Endothelial cell of umbilical vein (primary cell): ENCODE measurements around the gene STX1A. TPM values are rescaled to one million over a fixed set of nuclear protein-coding genes. Genes with fewer than 3 reads are reported as not detected.

Experiments
- BruUV-seq: library from RNA; stranded (reverse); fragments of 400-500 nt; replicated peaks from 2 replicates; lab custom pipeline; 2021; lab: Mats Ljungman, UMichigan
- CTCF ChIA-PET: fragments of 300-600, 350-600 bp; sonication (Branson Sonifier 250); formaldehyde crosslinking; loops from one replicate; lab custom pipeline; 2021; ENCODE audit warnings: antibody characterized with exemption, inconsistent platforms; lab: Charles Lee
- POLR2A ChIA-PET: fragments of 300-600, 350-600 bp; sonication (Branson Sonifier 250); formaldehyde crosslinking; loops from one replicate; lab custom pipeline; 2021; ENCODE audit warnings: antibody characterized with exemption, inconsistent platforms; lab: Charles Lee
- DNase-seq: peaks from one replicate; pipeline ENCODE4 v3.0.0-alpha.2; 2011; ENCODE audit warnings: low read depth, low spot score
- FAIRE-seq: peaks from 2 replicates; lab custom pipeline; 2011; peaks lifted over from hg19 to GRCh38; lab: Jason Lieb, UNC
- H2AFZ ChIP-seq: 2 replicates; pipeline ENCODE4 v1.6.0; 2012; ENCODE audit warnings: low read depth, low read length, control low read depth, inconsistent platforms
- H3K27ac ChIP-seq: 2 replicates; pipeline ENCODE4 v1.5.1; 2011; ENCODE audit warnings: low read depth, mild to moderate bottlenecking, control low read depth, low read length, moderate library complexity; ENCODE audit not compliant: insufficient read depth
- H3K27me3 ChIP-seq, 2 experiments: 2 replicates each; pipeline versions ENCODE4 v1.6.0 to v1.6.1; 2011; ENCODE audit warnings: low read length in 2 of 2, mixed read lengths in 1 of 2; ENCODE audit not compliant: control insufficient read depth in 2 of 2, insufficient read depth in 2 of 2
- H3K36me3 ChIP-seq, 2 experiments: 2 replicates in 1 of 2; 3 replicates in 1 of 2; pipeline ENCODE4 v1.5.1; 2011; ENCODE audit warnings: low read length in 2 of 2, mild to moderate bottlenecking in 1 of 2, moderate library complexity in 1 of 2; ENCODE audit not compliant: control insufficient read depth in 2 of 2, insufficient read depth in 2 of 2; ENCODE audit errors: extremely low read depth in 1 of 2
- H3K4me1 ChIP-seq: 3 replicates; pipeline ENCODE4 v1.5.1; 2011; ENCODE audit warnings: mild to moderate bottlenecking, low read length; ENCODE audit not compliant: control insufficient read depth, insufficient read depth; ENCODE audit errors: extremely low read depth
- H3K4me2 ChIP-seq: 2 replicates; pipeline ENCODE4 v1.6.1; 2011; ENCODE audit warnings: low read length, control low read depth, mixed read lengths; ENCODE audit not compliant: insufficient read depth
- H3K4me3 ChIP-seq, 3 experiments: fragments of 200-600 bp in 1 of 3; sonication (generic), shearing (Covaris generic) in 1 of 3; replicated peaks in 1 of 3; 2 replicates each; pipeline ENCODE4 v1.5.1; 2011 to 2016; ENCODE audit warnings: control low read depth in 3 of 3, low read length in 3 of 3, mild to moderate bottlenecking in 2 of 3, inconsistent platforms in 1 of 3, low read depth in 1 of 3, moderate library complexity in 1 of 3; ENCODE audit not compliant: insufficient read depth in 1 of 3
- H3K79me2 ChIP-seq: 2 replicates; pipeline ENCODE4 v1.6.0; 2012; ENCODE audit warnings: low read length, inconsistent platforms; ENCODE audit not compliant: control insufficient read depth, insufficient read depth
- H3K9ac ChIP-seq: replicated peaks from 2 replicates; pipeline ENCODE3; 2011; ENCODE audit warnings: low read length, control low read depth; ENCODE audit not compliant: insufficient read depth; ENCODE audit errors: extremely low read depth
- H3K9me1 ChIP-seq: replicated peaks from 3 replicates; pipeline ENCODE4 v1.6.0; 2011; ENCODE audit warnings: mild to moderate bottlenecking, low read length; ENCODE audit not compliant: control insufficient read depth, insufficient read depth; ENCODE audit errors: extremely low read depth
- H3K9me3 ChIP-seq: replicated peaks from 2 replicates; pipeline ENCODE4 v1.5.1; 2012; ENCODE audit warnings: low read length, inconsistent platforms; ENCODE audit not compliant: control insufficient read depth, insufficient read depth
- H4K20me1 ChIP-seq: replicated peaks from 2 replicates; pipeline ENCODE3; 2011; ENCODE audit warnings: mild to moderate bottlenecking, low read length; ENCODE audit not compliant: control insufficient read depth, insufficient read depth; ENCODE audit errors: extremely low read depth
- CTCF ChIP-seq, 2 donors: IDR thresholded peaks; 1 replicate in 1 of 2; 2 replicates in 1 of 2; pipeline ENCODE4 v1.5.1; 2011; ENCODE audit warnings: low read length in 2 of 2, mild to moderate bottlenecking in 2 of 2, moderate library complexity in 2 of 2, control low read depth in 1 of 2, inconsistent platforms in 1 of 2, low read depth in 1 of 2; ENCODE audit not compliant: insufficient read depth in 1 of 2; ENCODE audit errors: extremely low read depth in 1 of 2
- EZH2 ChIP-seq: IDR thresholded peaks from 2 replicates; pipeline ENCODE4 v1.6.1; 2012; ENCODE audit warnings: borderline replicate concordance, low read depth, mild to moderate bottlenecking, moderate library complexity, low read length, inconsistent platforms; ENCODE audit not compliant: severe bottlenecking
- FOS ChIP-seq: IDR thresholded peaks from 2 replicates; pipeline ENCODE4 v1.6.1; 2011; ENCODE audit warnings: mild to moderate bottlenecking, low read length, moderate library complexity, borderline replicate concordance; ENCODE audit not compliant: insufficient read depth
- GATA2 ChIP-seq: IDR thresholded peaks from 2 replicates; pipeline ENCODE4 v1.7.0; 2011; ENCODE audit warnings: low read depth, mild to moderate bottlenecking, moderate library complexity, mixed read lengths, low read length; ENCODE audit not compliant: insufficient read length, insufficient read depth
- JUN ChIP-seq: IDR thresholded peaks from 2 replicates; pipeline ENCODE4 v1.6.1; 2011; ENCODE audit warnings: borderline replicate concordance, low read depth; ENCODE audit not compliant: insufficient read length, insufficient read depth
- MAX ChIP-seq: IDR thresholded peaks from 2 replicates; pipeline ENCODE4 v1.6.1; 2011; ENCODE audit not compliant: insufficient read depth, insufficient read length
- MYC ChIP-seq: IDR thresholded peaks from one replicate; pipeline ENCODE4 v1.6.1; 2011; ENCODE audit warnings: mild to moderate bottlenecking, low read depth, low read length
- POLR2A ChIP-seq: IDR thresholded peaks from 2 replicates; pipeline ENCODE4 v1.6.1; 2012; ENCODE audit warnings: low read depth, mild to moderate bottlenecking, control low read depth, low read length
- POLR2AphosphoS5 ChIP-seq: IDR thresholded peaks from 2 replicates; pipeline ENCODE4 v1.6.1; 2012; ENCODE audit warnings: low read depth, mild to moderate bottlenecking, control low read depth, low read length, moderate library complexity; ENCODE audit not compliant: insufficient read depth
- dilution Hi-C: fragments of 300-500 bp; cut with MboI; formaldehyde crosslinking; loops from one replicate; pipeline ENCODE4 v1.15.0; 2019; ENCODE audit warnings: low sequenced_read_pairs; ENCODE audit not compliant: extremely low pct_ligation_motif_present
- intact Hi-C: fragments of 100-400 bp; cut with micrococcal nuclease; formaldehyde crosslinking; loops from one replicate; pipeline ENCODE4 v1.10.0; 2022
- polyA plus RNA-seq, 4 experiments: library from polyadenylated mRNA; depleted of rRNA in 3 of 4; stranded (reverse) in 3 of 4; unstranded in 1 of 4; fragments of >200 nt; gene quantifications; 2 replicates each; pipeline versions ENCODE4 v1.2.1 to v1.2.3, GENCODE V29; 2011 to 2012; ENCODE audit warnings: missing spikeins in 1 of 4
- total RNA-seq: library from RNA; stranded (reverse); gene quantifications from 2 replicates; pipeline ENCODE4 v1.2.3, GENCODE V29; 2021

The STX1A gene
- total and polyA plus RNA-seq, 2 donors (not counting 3 experiments of a cell fraction or from before 2014, with no cell fraction given) = 13.1 to 20.8 TPM

- no peaks in the 10 kb centered on the region for H4K20me1 ChIP-seq
- FAIRE-seq (no peak), DNase-seq (no peak)
- intact Hi-C loops (no loop called here), dilution Hi-C loops (no loop called here)
- ChIA-PET POLR2A (no interaction called here), CTCF (interaction anchor here (1.5 kb wide), 1 partner anchor 54 kb away, joined by 3 read pairs; no protein-coding TSS in a partner anchor)
- no peaks in the 10 kb centered on the region for H3K27me3 ChIP-seq
- peaks cover 3% of the 10 kb centered on the region for H3K4me1 ChIP-seq
- BruUV-seq = no TSS peak
- no peak overlapping the region for H3K9ac ChIP-seq
- H3K27ac ChIP-seq = no peak overlapping the region
- no peak overlapping the region for H3K4me3 ChIP-seq
- no peak for TF ChIP-seq CTCF (IDR thresholded peaks at IDR 0.05; ENCODE audit: extremely low read depth in 1 of 2, insufficient read depth in 1 of 2, low read depth in 1 of 2, low read length in 2 of 2)
- TF ChIP-seq MAX = no peak
- TF ChIP-seq MYC = no peak
- no peak for TF ChIP-seq FOS
- no peak for TF ChIP-seq EZH2
- H3K79me2 ChIP-seq = no peaks in the 10 kb centered on the region
- no peaks in the 10 kb centered on the region for H3K9me1 ChIP-seq
- no peak overlapping the region for H2AFZ ChIP-seq
- no peaks in the 10 kb centered on the region for H3K36me3 ChIP-seq
- no peaks in the 10 kb centered on the region for H3K9me3 ChIP-seq
- no peak overlapping the region for H3K4me2 ChIP-seq
Measured at GRCh38 chr7:73671322-73671661, 48.2 kb downstream of the STX1A start.

- Histone ChIP-seq H4K20me1 (no peaks in the 10 kb centered on the region), H3K9me1 (no peaks in the 10 kb centered on the region), H3K9ac (no peak overlapping the region), H2AFZ (no peak overlapping the region), H3K79me2 (no peaks in the 10 kb centered on the region), H3K4me1 (peaks cover 3% of the 10 kb centered on the region), H3K4me3 (no peak overlapping the region), H3K27me3 (peaks cover 0 to 2% of the 10 kb centered on the region in 2 experiments), H3K9me3 (no peaks in the 10 kb centered on the region), H3K36me3 (no peaks in the 10 kb centered on the region), H3K27ac (no peak overlapping the region), H3K4me2 (no peak overlapping the region)
- DNase-seq (no peak), FAIRE-seq (no peak)
- dilution Hi-C loops = no loop called here
- intact Hi-C loops = loop anchor here (5.0 kb wide), 1 partner anchor 43 kb away; no protein-coding TSS in a partner anchor
- CTCF ChIA-PET = interaction anchor here (3.1 to 4.8 kb wide), 3 partner anchors 40 to 64 kb away, joined by 12 to 57 read pairs (median 22); no protein-coding TSS in a partner anchor
- POLR2A ChIA-PET = no interaction called here
- BruUV-seq = no TSS peak
- TF ChIP-seq FOS = no peak
- TF ChIP-seq CTCF (IDR thresholded peaks at IDR 0.05; ENCODE audit: extremely low read depth in 1 of 2, insufficient read depth in 1 of 2, low read depth in 1 of 2, low read length in 2 of 2) = no peak
- TF ChIP-seq POLR2A = no peak
- no peak for TF ChIP-seq GATA2
- no peak for TF ChIP-seq MYC
- no peak for TF ChIP-seq POLR2AphosphoS5
- no peak for TF ChIP-seq MAX
- no peak for TF ChIP-seq EZH2
- no peak for TF ChIP-seq JUN
Measured at GRCh38 chr7:73669858-73670385, 49.5 kb downstream of the STX1A start.
